GM12874 (cell line): ENCODE results near the gene GPBAR1.
A peak's percentile ranks its signal among the peaks of the same experiment; 100 is the strongest.

ENCODE experiments used
- TF ChIP-seq, protein P1 (sequence below): IDR thresholded peaks from 2 replicates; pipeline ENCODE4 v1.5.1; 2011; ENCODE audit warnings: low read depth, mild to moderate bottlenecking, control low read depth, low read length, moderate library complexity; ENCODE audit not compliant: insufficient read depth

GPBAR1 gene

DNA sequence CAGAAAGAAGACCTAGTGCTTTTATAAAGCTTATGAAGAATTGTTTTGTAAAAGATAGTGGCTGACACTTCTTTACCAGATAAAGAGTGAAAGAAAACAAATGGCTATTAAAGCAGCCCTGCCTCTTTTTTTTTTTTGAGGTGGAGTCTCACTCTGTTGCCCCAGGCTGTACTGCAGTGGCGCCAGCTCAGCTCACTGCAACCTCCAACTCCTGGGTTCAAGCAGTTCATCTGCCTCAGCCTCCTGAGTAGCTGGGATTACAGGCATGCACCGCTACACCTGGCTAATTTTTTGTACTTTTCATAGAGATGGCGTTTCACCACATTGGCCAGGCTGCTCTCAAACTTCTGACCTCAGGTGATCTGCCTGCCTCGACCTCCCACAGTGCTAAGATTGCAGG, 31.0 kb upstream of the GPBAR1 start:
- TF ChIP-seq, protein P1, sequence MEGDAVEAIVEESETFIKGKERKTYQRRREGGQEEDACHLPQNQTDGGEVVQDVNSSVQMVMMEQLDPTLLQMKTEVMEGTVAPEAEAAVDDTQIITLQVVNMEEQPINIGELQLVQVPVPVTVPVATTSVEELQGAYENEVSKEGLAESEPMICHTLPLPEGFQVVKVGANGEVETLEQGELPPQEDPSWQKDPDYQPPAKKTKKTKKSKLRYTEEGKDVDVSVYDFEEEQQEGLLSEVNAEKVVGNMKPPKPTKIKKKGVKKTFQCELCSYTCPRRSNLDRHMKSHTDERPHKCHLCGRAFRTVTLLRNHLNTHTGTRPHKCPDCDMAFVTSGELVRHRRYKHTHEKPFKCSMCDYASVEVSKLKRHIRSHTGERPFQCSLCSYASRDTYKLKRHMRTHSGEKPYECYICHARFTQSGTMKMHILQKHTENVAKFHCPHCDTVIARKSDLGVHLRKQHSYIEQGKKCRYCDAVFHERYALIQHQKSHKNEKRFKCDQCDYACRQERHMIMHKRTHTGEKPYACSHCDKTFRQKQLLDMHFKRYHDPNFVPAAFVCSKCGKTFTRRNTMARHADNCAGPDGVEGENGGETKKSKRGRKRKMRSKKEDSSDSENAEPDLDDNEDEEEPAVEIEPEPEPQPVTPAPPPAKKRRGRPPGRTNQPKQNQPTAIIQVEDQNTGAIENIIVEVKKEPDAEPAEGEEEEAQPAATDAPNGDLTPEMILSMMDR: no peak

DNA sequence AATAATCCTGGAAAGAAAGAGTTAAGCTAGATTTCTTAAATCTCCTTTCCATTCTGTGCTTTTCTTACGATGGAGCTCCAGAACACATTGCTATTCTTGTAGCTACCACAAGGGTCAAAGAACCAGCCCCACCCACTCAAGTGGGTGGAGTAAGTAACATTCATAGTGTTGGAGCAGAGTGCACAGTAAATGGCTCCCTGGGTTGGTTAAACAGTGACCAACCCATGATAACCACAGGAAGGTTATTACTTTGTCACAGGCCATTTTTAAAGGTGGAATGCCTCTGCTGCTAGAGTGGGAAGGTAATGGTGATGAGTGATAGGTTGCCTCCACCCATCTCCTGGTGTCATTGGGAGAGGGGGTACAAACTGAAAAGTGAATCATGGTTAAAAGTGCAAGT, 29.9 kb upstream of the GPBAR1 start:
- TF ChIP-seq, protein P1: peak; percentile 29; the same call in 1 of the 2 replicates

DNA sequence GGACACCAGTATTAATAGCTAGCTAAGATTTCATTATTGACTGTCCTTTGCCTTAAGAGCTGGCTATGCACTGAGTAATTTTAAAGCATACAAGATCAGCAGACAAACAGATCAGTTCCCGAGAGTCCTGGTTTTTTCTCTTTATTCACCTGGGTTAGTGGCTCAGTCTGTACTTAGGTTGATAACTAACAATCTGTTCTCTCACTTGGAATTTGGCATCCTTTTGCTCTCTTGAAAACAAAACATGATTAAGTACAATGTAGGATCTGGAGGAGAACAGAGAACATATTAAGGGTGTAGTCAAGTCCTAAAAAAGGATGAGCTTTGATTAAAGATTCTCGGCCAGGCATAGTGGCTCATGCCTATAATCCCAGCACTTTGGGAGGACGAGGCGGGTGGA, 27.3 kb upstream of the GPBAR1 start:
- TF ChIP-seq, protein P1: no peak

DNA sequence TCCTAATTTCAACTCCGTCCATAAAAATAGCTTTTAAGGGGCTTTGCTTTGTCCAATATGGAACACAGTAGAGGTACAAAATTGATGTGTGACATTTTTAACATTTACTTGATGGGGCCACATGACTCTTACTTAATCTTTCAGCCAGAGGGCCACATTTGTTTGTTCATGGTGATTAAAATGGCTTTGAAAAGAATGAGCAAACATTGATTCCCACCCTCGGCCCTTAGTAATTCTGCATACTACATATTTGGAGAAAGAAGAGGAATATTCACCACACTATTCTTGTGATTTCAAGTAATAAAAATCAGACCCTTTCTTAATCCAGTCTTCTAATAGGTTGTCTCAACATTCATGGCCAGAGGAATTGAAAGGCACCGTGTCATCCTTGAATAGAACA, 26.3 kb upstream of the GPBAR1 start:
- TF ChIP-seq, protein P1: no peak

DNA sequence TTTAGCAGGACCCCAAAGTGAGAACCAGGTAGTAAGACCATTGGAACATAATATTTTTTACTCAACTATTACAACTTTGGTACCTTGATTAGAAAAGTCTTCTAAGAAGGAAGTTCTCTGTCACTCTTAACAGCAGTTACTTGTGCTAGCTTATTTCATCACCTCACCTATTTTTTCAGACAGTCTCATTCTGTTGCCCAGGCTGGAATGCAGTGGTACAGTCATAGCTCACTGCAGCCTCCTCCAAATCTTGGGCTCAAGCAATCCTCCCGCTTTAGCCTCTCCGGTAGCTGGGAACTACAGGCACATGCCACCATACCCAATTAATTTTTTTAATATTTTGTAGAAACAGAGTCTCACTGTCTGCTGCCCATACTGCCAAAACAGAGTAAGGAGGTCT, 25.8 kb upstream of the GPBAR1 start:
- TF ChIP-seq, protein P1: no peak

DNA sequence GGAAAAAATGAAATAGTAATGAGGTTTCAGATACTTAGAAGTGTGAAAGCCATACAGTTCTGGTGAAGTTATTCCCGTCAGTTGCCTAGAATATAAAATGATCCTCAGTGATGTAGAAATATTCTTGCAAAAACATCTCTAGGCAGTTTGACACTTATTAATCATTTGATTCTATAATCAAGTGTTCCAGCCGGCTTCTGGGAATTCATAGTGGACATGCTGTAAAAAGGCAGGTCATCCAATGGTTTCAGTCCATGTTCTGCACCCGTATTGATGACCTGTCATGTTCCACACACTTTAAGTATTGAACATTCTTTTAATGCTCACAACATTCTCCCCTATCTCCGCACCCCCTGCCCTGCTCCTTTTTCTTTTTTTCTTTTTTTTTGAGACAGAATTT, 24.0 kb upstream of the GPBAR1 start:
- TF ChIP-seq, protein P1: no peak

DNA sequence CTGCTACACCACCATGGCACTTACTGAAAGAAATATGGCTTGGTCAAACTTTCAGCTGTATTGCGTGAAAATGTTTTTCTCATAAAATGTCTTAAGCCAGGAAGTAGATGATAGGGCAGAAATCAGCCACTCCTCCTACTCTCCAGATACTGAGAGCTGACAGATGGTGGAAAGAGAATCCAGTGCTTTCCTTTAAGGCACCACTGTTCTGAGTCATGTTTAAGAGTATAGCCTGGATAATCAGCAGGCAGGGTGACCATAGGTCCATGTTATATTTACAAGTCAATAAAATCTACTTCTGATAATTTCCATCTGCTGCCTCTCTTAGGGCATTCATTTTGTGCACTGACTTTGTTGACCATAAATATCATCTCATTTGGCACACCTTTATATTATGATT, 21.9 kb upstream of the GPBAR1 start:
- TF ChIP-seq, protein P1: no peak

DNA sequence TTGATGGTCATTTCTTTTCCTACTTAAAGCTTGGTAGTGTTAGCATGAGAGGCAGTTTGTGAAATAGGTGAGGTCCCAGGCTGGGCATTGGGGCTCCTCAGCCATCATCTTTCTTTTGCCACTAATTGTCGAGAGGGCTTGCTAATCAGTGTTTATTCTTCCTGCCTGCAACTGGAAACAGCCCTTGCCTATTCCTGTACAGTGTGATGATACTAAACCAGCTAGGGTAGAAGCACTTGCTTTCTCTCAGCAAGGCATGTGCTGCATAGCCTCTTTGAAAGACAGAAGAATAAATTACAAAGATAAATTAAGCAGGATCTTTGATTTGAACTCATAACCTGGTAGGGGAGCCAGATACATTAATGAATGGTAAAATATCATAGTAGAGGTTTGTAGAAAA, 16.6 kb upstream of the GPBAR1 start:
- TF ChIP-seq, protein P1: no peak
